Neural progenitor cell (in vitro differentiated cells): ENCODE data around the gene RAB18.

Experiments used
- EZH2 ChIP-seq: fragments of 200-600 bp; sonication (generic); IDR thresholded peaks from 2 replicates; pipeline ENCODE4 v1.6.1; 2017; ENCODE audit warnings: antibody characterized with exemption, mild to moderate bottlenecking, moderate library complexity
- TF ChIP-seq, protein P1 (sequence below): fragments of 200-600 bp; sonication (generic); IDR thresholded peaks from 2 replicates; pipeline ENCODE4 v1.5.1; 2017; ENCODE audit warnings: antibody characterized with exemption, mild to moderate bottlenecking

DNA sequence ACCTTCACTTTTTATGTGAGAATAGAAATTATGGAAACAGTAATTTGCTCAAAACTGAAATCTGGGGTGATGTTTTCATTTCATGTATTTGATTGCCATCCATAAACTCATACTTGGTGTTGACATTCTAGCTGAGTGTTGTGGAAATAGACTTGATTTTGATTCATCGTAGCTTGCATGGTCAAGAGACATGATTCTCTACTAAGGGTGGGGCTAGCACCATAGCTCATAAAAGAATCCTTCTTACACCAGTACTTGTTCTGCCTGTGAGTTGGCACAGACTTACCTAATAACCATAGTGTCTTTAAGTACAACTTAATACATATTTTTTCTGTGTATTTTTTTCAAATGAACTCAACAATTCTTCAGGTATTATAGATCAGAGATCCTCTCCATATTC lies 36.6 kb downstream of the RAB18 start:
- no peak for TF ChIP-seq EZH2
- TF ChIP-seq, protein P1, sequence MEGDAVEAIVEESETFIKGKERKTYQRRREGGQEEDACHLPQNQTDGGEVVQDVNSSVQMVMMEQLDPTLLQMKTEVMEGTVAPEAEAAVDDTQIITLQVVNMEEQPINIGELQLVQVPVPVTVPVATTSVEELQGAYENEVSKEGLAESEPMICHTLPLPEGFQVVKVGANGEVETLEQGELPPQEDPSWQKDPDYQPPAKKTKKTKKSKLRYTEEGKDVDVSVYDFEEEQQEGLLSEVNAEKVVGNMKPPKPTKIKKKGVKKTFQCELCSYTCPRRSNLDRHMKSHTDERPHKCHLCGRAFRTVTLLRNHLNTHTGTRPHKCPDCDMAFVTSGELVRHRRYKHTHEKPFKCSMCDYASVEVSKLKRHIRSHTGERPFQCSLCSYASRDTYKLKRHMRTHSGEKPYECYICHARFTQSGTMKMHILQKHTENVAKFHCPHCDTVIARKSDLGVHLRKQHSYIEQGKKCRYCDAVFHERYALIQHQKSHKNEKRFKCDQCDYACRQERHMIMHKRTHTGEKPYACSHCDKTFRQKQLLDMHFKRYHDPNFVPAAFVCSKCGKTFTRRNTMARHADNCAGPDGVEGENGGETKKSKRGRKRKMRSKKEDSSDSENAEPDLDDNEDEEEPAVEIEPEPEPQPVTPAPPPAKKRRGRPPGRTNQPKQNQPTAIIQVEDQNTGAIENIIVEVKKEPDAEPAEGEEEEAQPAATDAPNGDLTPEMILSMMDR = no peak
